GM12878 (cell line): ENCODE results near the gene LYPD5. TPM values are rescaled to one million over a fixed set of nuclear protein-coding genes. Genes with fewer than 3 reads are reported as not detected.

ENCODE experiments used
- EED ChIP-seq: sonication (generic); IDR thresholded peaks from 2 replicates; pipeline ENCODE4 v1.6.1; 2016; ENCODE audit warnings: antibody characterized with exemption, low read depth
- ESRRA ChIP-seq: IDR thresholded peaks from 2 replicates; pipeline ENCODE4 v1.6.1; 2012; ENCODE audit warnings: mild to moderate bottlenecking, low read length, improper control_type of control experiment
- RAD21 ChIP-seq: IDR thresholded peaks from 2 replicates; pipeline ENCODE4 v1.6.1; 2011; ENCODE audit warnings: mild to moderate bottlenecking, low read depth, low read length, moderate library complexity; ENCODE audit not compliant: insufficient read depth
- RUNX3 ChIP-seq: IDR thresholded peaks from 2 replicates; pipeline ENCODE4 v1.6.1; 2012; ENCODE audit warnings: low read length, inconsistent platforms
- SIX5 ChIP-seq: IDR thresholded peaks from 2 replicates; pipeline ENCODE4 v1.6.1; 2011; ENCODE audit warnings: mild to moderate bottlenecking, low read depth, low read length, moderate library complexity; ENCODE audit not compliant: severe bottlenecking
- TAF1 ChIP-seq: IDR thresholded peaks from 2 replicates; pipeline ENCODE4 v1.6.1; 2011; ENCODE audit warnings: mild to moderate bottlenecking, low read depth, low read length, borderline replicate concordance
- YBX1 ChIP-seq: fragments of 450-650 bp; IDR thresholded peaks from 2 replicates; pipeline ENCODE4 v1.6.1; 2016; ENCODE audit warnings: antibody characterized with exemption
- polyA plus RNA-seq, 11 experiments: library from polyadenylated mRNA; depleted of rRNA in 4 of 11; unstranded in 6 of 11; stranded (reverse) in 5 of 11; fragments of >200 nt; fragmentation: Nextera tagmentation in 4 of 11; fragmentation: Illumina TruSeq in 1 of 11; extraction: Ambion mirVana in 4 of 11; extraction: Trizol in 1 of 11; gene quantifications; 1 replicate in 1 of 11; 2 replicates in 10 of 11; pipeline versions ENCODE4 v1.2.1 to v1.2.3, GENCODE V29; 2011 to 2016; ENCODE audit warnings: inconsistent platforms in 2 of 11, missing spikeins in 2 of 11, low read depth in 1 of 11
- total RNA-seq, 4 experiments: library from RNA; depleted of rRNA in 3 of 4; stranded (reverse); fragments of >200 nt in 3 of 4; fragmentation: Illumina TruSeq in 1 of 4; extraction: Trizol in 1 of 4; gene quantifications; 2 replicates each; pipeline versions ENCODE4 v1.2.1 to v1.2.3, GENCODE V29; 2013 to 2021
- TF ChIP-seq, protein P1 (sequence below), 3 experiments: IDR thresholded peaks in 2 of 3; conservative IDR thresholded peaks in 1 of 3; 2 replicates each; pipeline ENCODE4 v1.5.1; 2011; ENCODE audit warnings: low read depth in 3 of 3, low read length in 3 of 3, mild to moderate bottlenecking in 3 of 3, control low read depth in 2 of 3, moderate library complexity in 2 of 3, inconsistent platforms in 1 of 3, mixed read lengths in 1 of 3; ENCODE audit not compliant: control insufficient read depth in 2 of 3, insufficient read depth in 1 of 3; ENCODE audit errors: extremely low read depth in 1 of 3
- TF ChIP-seq, protein P2 (sequence below): fragments of 450-650 bp; IDR thresholded peaks from 2 replicates; pipeline ENCODE4 v1.6.1; 2017; ENCODE audit warnings: mild to moderate bottlenecking, moderate library complexity
- TF ChIP-seq, protein P3 (sequence below): fragments of 450-650 bp; IDR thresholded peaks from 2 replicates; pipeline ENCODE4 v1.6.1; 2016; ENCODE audit warnings: mild to moderate bottlenecking
- TF ChIP-seq, protein P4 (sequence below): fragments of 450-650 bp; IDR thresholded peaks from 2 replicates; pipeline ENCODE4 v1.6.1; 2016; ENCODE audit warnings: mild to moderate bottlenecking
- TF ChIP-seq, protein P5 (sequence below): fragments of 450-650 bp; IDR thresholded peaks from 2 replicates; pipeline ENCODE4 v1.6.1; 2018; ENCODE audit warnings: borderline replicate concordance, mild to moderate bottlenecking; ENCODE audit not compliant: partially characterized antibody
- TF ChIP-seq, protein P6 (sequence below): IDR thresholded peaks from 2 replicates; pipeline ENCODE4 v1.6.1; 2011; ENCODE audit warnings: mild to moderate bottlenecking, low read depth, low read length, moderate library complexity; ENCODE audit not compliant: insufficient replicate concordance
- TF ChIP-seq, protein P7 (sequence below): IDR thresholded peaks from 2 replicates; pipeline ENCODE4 v1.6.1; 2012; ENCODE audit warnings: low read depth, low read length, improper control_type of control experiment

The LYPD5 gene
- total and polyA plus RNA-seq, 10 of the 15 experiments (the other 5 are each of a cell fraction or from before 2014, with no cell fraction given): 0.04 to 2.2 (median 0.69) TPM; not detected in 1

DNA sequence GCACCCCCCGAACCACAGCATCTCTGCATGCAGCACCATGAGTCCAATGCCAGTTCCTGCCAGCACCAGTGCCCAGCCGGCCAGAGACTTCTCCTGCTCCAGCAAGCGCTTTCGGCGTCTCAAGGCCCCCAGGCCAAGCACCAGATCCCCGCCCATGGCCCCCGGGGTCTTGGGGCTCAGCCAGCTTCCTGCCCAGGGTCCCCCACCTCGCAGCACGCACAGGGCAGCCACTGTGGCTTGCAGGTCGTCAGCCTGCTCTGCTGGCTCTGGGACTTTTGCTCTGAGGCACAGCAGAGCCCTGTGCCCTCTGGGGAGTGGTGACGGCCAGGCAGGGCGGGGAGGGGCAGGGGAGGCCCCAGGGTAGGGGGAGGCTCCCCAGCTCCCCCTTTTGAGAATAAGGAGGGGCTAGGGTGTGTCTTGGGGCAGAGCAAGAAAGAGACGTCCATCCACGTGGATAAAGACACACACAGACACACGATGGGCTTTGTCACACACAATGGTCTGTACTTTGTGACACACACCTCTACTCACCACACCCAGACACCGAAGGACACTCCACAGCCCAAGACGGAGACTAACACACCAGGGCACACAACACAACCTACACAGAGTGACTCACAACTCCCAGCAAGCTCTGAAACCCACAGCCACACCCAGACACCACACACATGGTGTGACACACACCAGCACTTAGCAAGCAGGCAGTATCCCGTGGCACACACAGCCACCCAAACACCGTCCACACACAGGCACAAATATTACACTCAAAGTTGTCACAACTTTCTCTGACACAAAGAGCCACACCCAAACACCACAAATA lies 21.3 kb downstream of the LYPD5 start, which contains the start of gene KCNN4 (continued):
- TF ChIP-seq, protein P1, sequence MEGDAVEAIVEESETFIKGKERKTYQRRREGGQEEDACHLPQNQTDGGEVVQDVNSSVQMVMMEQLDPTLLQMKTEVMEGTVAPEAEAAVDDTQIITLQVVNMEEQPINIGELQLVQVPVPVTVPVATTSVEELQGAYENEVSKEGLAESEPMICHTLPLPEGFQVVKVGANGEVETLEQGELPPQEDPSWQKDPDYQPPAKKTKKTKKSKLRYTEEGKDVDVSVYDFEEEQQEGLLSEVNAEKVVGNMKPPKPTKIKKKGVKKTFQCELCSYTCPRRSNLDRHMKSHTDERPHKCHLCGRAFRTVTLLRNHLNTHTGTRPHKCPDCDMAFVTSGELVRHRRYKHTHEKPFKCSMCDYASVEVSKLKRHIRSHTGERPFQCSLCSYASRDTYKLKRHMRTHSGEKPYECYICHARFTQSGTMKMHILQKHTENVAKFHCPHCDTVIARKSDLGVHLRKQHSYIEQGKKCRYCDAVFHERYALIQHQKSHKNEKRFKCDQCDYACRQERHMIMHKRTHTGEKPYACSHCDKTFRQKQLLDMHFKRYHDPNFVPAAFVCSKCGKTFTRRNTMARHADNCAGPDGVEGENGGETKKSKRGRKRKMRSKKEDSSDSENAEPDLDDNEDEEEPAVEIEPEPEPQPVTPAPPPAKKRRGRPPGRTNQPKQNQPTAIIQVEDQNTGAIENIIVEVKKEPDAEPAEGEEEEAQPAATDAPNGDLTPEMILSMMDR (IDR thresholded peaks at IDR 0.05 in 2 of 3, conservative IDR thresholded peaks at IDR 0.05 in 1 of 3; ENCODE audit: control insufficient read depth in 2 of 3, extremely low read depth in 1 of 3, insufficient read depth in 1 of 3, low read depth in 3 of 3, low read length in 3 of 3): no peak
- TF ChIP-seq TAF1 (peak; percentile 74; the same call in 1 of the 2 replicates), EED (no peak), ESRRA (no peak), YBX1 (no peak), RAD21 (no peak), RUNX3 (peak; percentile 25; the same call in 1 of the 2 replicates), SIX5 (no peak)
- TF ChIP-seq, protein P2, sequence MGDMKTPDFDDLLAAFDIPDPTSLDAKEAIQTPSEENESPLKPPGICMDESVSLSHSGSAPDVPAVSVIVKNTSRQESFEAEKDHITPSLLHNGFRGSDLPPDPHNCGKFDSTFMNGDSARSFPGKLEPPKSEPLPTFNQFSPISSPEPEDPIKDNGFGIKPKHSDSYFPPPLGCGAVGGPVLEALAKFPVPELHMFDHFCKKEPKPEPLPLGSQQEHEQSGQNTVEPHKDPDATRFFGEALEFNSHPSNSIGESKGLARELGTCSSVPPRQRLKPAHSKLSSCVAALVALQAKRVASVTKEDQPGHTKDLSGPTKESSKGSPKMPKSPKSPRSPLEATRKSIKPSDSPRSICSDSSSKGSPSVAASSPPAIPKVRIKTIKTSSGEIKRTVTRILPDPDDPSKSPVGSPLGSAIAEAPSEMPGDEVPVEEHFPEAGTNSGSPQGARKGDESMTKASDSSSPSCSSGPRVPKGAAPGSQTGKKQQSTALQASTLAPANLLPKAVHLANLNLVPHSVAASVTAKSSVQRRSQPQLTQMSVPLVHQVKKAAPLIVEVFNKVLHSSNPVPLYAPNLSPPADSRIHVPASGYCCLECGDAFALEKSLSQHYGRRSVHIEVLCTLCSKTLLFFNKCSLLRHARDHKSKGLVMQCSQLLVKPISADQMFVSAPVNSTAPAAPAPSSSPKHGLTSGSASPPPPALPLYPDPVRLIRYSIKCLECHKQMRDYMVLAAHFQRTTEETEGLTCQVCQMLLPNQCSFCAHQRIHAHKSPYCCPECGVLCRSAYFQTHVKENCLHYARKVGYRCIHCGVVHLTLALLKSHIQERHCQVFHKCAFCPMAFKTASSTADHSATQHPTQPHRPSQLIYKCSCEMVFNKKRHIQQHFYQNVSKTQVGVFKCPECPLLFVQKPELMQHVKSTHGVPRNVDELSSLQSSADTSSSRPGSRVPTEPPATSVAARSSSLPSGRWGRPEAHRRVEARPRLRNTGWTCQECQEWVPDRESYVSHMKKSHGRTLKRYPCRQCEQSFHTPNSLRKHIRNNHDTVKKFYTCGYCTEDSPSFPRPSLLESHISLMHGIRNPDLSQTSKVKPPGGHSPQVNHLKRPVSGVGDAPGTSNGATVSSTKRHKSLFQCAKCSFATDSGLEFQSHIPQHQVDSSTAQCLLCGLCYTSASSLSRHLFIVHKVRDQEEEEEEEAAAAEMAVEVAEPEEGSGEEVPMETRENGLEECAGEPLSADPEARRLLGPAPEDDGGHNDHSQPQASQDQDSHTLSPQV: no peak
- TF ChIP-seq, protein P3, sequence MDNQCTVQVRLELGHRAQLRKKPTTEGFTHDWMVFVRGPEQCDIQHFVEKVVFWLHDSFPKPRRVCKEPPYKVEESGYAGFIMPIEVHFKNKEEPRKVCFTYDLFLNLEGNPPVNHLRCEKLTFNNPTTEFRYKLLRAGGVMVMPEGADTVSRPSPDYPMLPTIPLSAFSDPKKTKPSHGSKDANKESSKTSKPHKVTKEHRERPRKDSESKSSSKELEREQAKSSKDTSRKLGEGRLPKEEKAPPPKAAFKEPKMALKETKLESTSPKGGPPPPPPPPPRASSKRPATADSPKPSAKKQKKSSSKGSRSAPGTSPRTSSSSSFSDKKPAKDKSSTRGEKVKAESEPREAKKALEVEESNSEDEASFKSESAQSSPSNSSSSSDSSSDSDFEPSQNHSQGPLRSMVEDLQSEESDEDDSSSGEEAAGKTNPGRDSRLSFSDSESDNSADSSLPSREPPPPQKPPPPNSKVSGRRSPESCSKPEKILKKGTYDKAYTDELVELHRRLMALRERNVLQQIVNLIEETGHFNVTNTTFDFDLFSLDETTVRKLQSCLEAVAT: peak; percentile 63; the same call in 1 of the 2 replicates
- TF ChIP-seq, protein P4, sequence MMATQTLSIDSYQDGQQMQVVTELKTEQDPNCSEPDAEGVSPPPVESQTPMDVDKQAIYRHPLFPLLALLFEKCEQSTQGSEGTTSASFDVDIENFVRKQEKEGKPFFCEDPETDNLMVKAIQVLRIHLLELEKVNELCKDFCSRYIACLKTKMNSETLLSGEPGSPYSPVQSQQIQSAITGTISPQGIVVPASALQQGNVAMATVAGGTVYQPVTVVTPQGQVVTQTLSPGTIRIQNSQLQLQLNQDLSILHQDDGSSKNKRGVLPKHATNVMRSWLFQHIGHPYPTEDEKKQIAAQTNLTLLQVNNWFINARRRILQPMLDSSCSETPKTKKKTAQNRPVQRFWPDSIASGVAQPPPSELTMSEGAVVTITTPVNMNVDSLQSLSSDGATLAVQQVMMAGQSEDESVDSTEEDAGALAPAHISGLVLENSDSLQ: no peak; the same call in 1 of the 2 replicates
- TF ChIP-seq, protein P5, sequence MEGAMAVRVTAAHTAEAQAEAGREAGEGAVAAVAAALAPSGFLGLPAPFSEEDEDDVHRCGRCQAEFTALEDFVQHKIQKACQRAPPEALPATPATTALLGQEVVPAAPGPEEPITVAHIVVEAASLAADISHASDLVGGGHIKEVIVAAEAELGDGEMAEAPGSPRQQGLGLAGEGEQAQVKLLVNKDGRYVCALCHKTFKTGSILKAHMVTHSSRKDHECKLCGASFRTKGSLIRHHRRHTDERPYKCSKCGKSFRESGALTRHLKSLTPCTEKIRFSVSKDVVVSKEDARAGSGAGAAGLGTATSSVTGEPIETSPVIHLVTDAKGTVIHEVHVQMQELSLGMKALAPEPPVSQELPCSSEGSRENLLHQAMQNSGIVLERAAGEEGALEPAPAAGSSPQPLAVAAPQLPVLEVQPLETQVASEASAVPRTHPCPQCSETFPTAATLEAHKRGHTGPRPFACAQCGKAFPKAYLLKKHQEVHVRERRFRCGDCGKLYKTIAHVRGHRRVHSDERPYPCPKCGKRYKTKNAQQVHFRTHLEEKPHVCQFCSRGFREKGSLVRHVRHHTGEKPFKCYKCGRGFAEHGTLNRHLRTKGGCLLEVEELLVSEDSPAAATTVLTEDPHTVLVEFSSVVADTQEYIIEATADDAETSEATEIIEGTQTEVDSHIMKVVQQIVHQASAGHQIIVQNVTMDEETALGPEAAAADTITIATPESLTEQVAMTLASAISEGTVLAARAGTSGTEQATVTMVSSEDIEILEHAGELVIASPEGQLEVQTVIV: no peak
- TF ChIP-seq, protein P6, sequence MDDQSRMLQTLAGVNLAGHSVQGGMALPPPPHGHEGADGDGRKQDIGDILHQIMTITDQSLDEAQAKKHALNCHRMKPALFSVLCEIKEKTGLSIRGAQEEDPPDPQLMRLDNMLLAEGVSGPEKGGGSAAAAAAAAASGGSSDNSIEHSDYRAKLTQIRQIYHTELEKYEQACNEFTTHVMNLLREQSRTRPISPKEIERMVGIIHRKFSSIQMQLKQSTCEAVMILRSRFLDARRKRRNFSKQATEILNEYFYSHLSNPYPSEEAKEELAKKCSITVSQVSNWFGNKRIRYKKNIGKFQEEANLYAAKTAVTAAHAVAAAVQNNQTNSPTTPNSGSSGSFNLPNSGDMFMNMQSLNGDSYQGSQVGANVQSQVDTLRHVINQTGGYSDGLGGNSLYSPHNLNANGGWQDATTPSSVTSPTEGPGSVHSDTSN: no peak
- TF ChIP-seq, protein P7, sequence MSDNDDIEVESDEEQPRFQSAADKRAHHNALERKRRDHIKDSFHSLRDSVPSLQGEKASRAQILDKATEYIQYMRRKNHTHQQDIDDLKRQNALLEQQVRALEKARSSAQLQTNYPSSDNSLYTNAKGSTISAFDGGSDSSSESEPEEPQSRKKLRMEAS: peak; percentile 69; the same call in 1 of the 2 replicates
